ENCODE data around the gene NDST1. TPM values are rescaled to one million over a fixed set of nuclear protein-coding genes. Genes with fewer than 3 reads are reported as not detected.

Gene NDST1
- total and polyA plus RNA-seq, 3 experiments from 2014 or later, result 0.13 to 2.8 (median 1.9) TPM

- ChIA-PET POLR2A (no interaction called here), CTCF (interaction anchor here (1.2 kb wide), 1 partner anchor 29 kb away, joined by 3 read pairs; no protein-coding TSS in a partner anchor)
- H3K4me1 Mint-ChIP-seq, result no peaks in the 10 kb centered on the region
- H3K27me3 Mint-ChIP-seq, result peaks cover 0 to 5% of the 10 kb centered on the region in 2 donors
- H3K4me1 ChIP-seq (ENCODE audit: insufficient read depth, low read length), result no peaks in the 10 kb centered on the region
- H3K4me3 Mint-ChIP-seq, result no peak overlapping the region
- no peaks in the 10 kb centered on the region for H3K9me3 ChIP-seq (ENCODE audit: low read length)
- no peak for DNase-seq
- peak overlapping the region in 1 of 8 donors; percentile 24 for H3K27ac Mint-ChIP-seq
- no peaks in the 10 kb centered on the region for H3K36me3 Mint-ChIP-seq
- H3K9me3 Mint-ChIP-seq, result no peaks in the 10 kb centered on the region
- H3K4me3 ChIP-seq (ENCODE audit: low read length), result no peak overlapping the region
- H3K36me3 ChIP-seq (ENCODE audit: insufficient read depth, low read length), result no peaks in the 10 kb centered on the region
- H3K27ac ChIP-seq (ENCODE audit: low read depth, low read length), result no peak overlapping the region
- H3K27me3 ChIP-seq (ENCODE audit: insufficient read depth, low read length, poor library complexity, severe bottlenecking), result no peaks in the 10 kb centered on the region
Measured at GRCh38 chr5:150511578-150512367, 3.8 kb downstream of the NDST1 start.

GRCh38 chr5:150512368-150512747 is 4.4 kb downstream of the NDST1 start:
- ChIA-PET POLR2A (no interaction called here), CTCF (interaction anchor here (1.2 kb wide), 1 partner anchor 29 kb away, joined by 3 read pairs; no protein-coding TSS in a partner anchor)
- Histone ChIP-seq H3K27me3 (ENCODE audit: insufficient read depth, low read length, poor library complexity, severe bottlenecking) (no peaks in the 10 kb centered on the region), H3K4me3 (ENCODE audit: low read length) (no peak overlapping the region), H3K27ac (ENCODE audit: low read depth, low read length) (no peak overlapping the region), H3K4me1 (ENCODE audit: insufficient read depth, low read length) (no peaks in the 10 kb centered on the region), H3K36me3 (ENCODE audit: insufficient read depth, low read length) (no peaks in the 10 kb centered on the region), H3K9me3 (ENCODE audit: low read length) (no peaks in the 10 kb centered on the region)
- Mint-ChIP-seq H3K27ac (peak overlapping the region in 2 of 8 donors; percentile 11 to 80), H3K4me3 (no peak overlapping the region), H3K27me3 (peaks cover 0 to 5% of the 10 kb centered on the region in 2 donors), H3K9me3 (no peaks in the 10 kb centered on the region), H3K4me1 (no peaks in the 10 kb centered on the region), H3K36me3 (no peaks in the 10 kb centered on the region)
- DNase-seq, result no peak

GRCh38 chr5:150513375-150514309 is 5.7 kb downstream of the NDST1 start:
- H3K27me3 Mint-ChIP-seq, result peaks cover 0 to 5% of the 10 kb centered on the region in 2 donors
- Histone ChIP-seq H3K27ac (ENCODE audit: low read depth, low read length) (no peak overlapping the region), H3K36me3 (ENCODE audit: insufficient read depth, low read length) (no peaks in the 10 kb centered on the region), H3K9me3 (ENCODE audit: low read length) (no peaks in the 10 kb centered on the region), H3K27me3 (ENCODE audit: insufficient read depth, low read length, poor library complexity, severe bottlenecking) (no peaks in the 10 kb centered on the region), H3K4me3 (ENCODE audit: low read length) (no peak overlapping the region), H3K4me1 (ENCODE audit: insufficient read depth, low read length) (no peaks in the 10 kb centered on the region)
- H3K9me3 Mint-ChIP-seq, result no peaks in the 10 kb centered on the region
- peak overlapping the region in 1 of 8 donors; percentile 63 for H3K27ac Mint-ChIP-seq
- POLR2A ChIA-PET, result no interaction called here
- no peaks in the 10 kb centered on the region for H3K36me3 Mint-ChIP-seq
- no peak for DNase-seq
- CTCF ChIA-PET, result no interaction called here
- no peak overlapping the region for H3K4me3 Mint-ChIP-seq
- H3K4me1 Mint-ChIP-seq, result no peaks in the 10 kb centered on the region

- H3K36me3 ChIP-seq (ENCODE audit: insufficient read depth, low read length), result no peaks in the 10 kb centered on the region
- ChIA-PET CTCF (no interaction called here), POLR2A (no interaction called here)
- no peaks in the 10 kb centered on the region for H3K36me3 Mint-ChIP-seq
- H3K27ac Mint-ChIP-seq, result no peak overlapping the region
- no peaks in the 10 kb centered on the region for H3K4me1 ChIP-seq (ENCODE audit: insufficient read depth, low read length)
- H3K9me3 Mint-ChIP-seq, result no peaks in the 10 kb centered on the region
- no peak overlapping the region for H3K4me3 Mint-ChIP-seq
- no peaks in the 10 kb centered on the region for H3K9me3 ChIP-seq (ENCODE audit: low read length)
- no peak overlapping the region for H3K4me3 ChIP-seq (ENCODE audit: low read length)
- H3K27ac ChIP-seq (ENCODE audit: low read depth, low read length), result no peak overlapping the region
- H3K27me3 Mint-ChIP-seq, result peaks cover 0 to 5% of the 10 kb centered on the region in 2 donors
- DNase-seq, result no peak
- H3K4me1 Mint-ChIP-seq, result no peaks in the 10 kb centered on the region
- H3K27me3 ChIP-seq (ENCODE audit: insufficient read depth, low read length, poor library complexity, severe bottlenecking), result no peaks in the 10 kb centered on the region
Measured at GRCh38 chr5:150514708-150515211, 6.8 kb downstream of the NDST1 start.

- no peak for DNase-seq
- Mint-ChIP-seq H3K9me3 (no peaks in the 10 kb centered on the region), H3K4me3 (no peak overlapping the region), H3K4me1 (no peaks in the 10 kb centered on the region), H3K27me3 (peaks cover 0 to 5% of the 10 kb centered on the region in 2 donors), H3K27ac (peak overlapping the region in 1 of 8 donors; percentile 60), H3K36me3 (no peaks in the 10 kb centered on the region)
- Histone ChIP-seq H3K4me3 (ENCODE audit: low read length) (no peak overlapping the region), H3K4me1 (ENCODE audit: insufficient read depth, low read length) (no peaks in the 10 kb centered on the region), H3K9me3 (ENCODE audit: low read length) (no peaks in the 10 kb centered on the region), H3K27me3 (ENCODE audit: insufficient read depth, low read length, poor library complexity, severe bottlenecking) (no peaks in the 10 kb centered on the region), H3K27ac (ENCODE audit: low read depth, low read length) (no peak overlapping the region), H3K36me3 (ENCODE audit: insufficient read depth, low read length) (no peaks in the 10 kb centered on the region)
- ChIA-PET CTCF (no interaction called here), POLR2A (no interaction called here)
Measured at GRCh38 chr5:150515446-150515845, 7.5 kb downstream of the NDST1 start.

- H3K36me3 Mint-ChIP-seq, result no peaks in the 10 kb centered on the region
- ChIA-PET CTCF (no interaction called here), POLR2A (no interaction called here)
- no peaks in the 10 kb centered on the region for H3K9me3 ChIP-seq (ENCODE audit: low read length)
- no peak overlapping the region for H3K4me3 Mint-ChIP-seq
- no peaks in the 10 kb centered on the region for H3K4me1 ChIP-seq (ENCODE audit: insufficient read depth, low read length)
- H3K4me3 ChIP-seq (ENCODE audit: low read length), result no peak overlapping the region
- no peaks in the 10 kb centered on the region for H3K9me3 Mint-ChIP-seq
- H3K27ac ChIP-seq (ENCODE audit: low read depth, low read length), result no peak overlapping the region
- no peaks in the 10 kb centered on the region for H3K36me3 ChIP-seq (ENCODE audit: insufficient read depth, low read length)
- H3K4me1 Mint-ChIP-seq, result no peaks in the 10 kb centered on the region
- H3K27ac Mint-ChIP-seq, result no peak overlapping the region
- peaks cover 0 to 4% of the 10 kb centered on the region in 2 donors for H3K27me3 Mint-ChIP-seq
- DNase-seq, result no peak
- H3K27me3 ChIP-seq (ENCODE audit: insufficient read depth, low read length, poor library complexity, severe bottlenecking), result no peaks in the 10 kb centered on the region
Measured at GRCh38 chr5:150516011-150516410, 8.1 kb downstream of the NDST1 start.

GRCh38 chr5:150517272-150518152 is 9.6 kb downstream of the NDST1 start:
- no peaks in the 10 kb centered on the region for H3K9me3 Mint-ChIP-seq
- no peaks in the 10 kb centered on the region for H3K27me3 ChIP-seq (ENCODE audit: insufficient read depth, low read length, poor library complexity, severe bottlenecking)
- no peak overlapping the region for H3K4me3 Mint-ChIP-seq
- no peaks in the 10 kb centered on the region for H3K36me3 Mint-ChIP-seq
- H3K27ac Mint-ChIP-seq, result no peak overlapping the region
- CTCF ChIA-PET, result no interaction called here
- H3K4me3 ChIP-seq (ENCODE audit: low read length), result no peak overlapping the region
- no peaks in the 10 kb centered on the region for H3K9me3 ChIP-seq (ENCODE audit: low read length)
- no peak for DNase-seq
- H3K27ac ChIP-seq (ENCODE audit: low read depth, low read length), result no peak overlapping the region
- H3K4me1 ChIP-seq (ENCODE audit: insufficient read depth, low read length), result no peaks in the 10 kb centered on the region
- peaks cover 0 to 3% of the 10 kb centered on the region in 2 donors for H3K27me3 Mint-ChIP-seq
- H3K4me1 Mint-ChIP-seq, result no peaks in the 10 kb centered on the region
- POLR2A ChIA-PET, result no interaction called here
- H3K36me3 ChIP-seq (ENCODE audit: insufficient read depth, low read length), result no peaks in the 10 kb centered on the region

Measured in CD8-positive, alpha-beta memory T cell (primary cell).